A549 (cell line): ENCODE data around the gene CCDC182.

ENCODE experiments used
- CEBPB ChIP-seq, 2 experiments: fragments of >200 bp in 1 of 2; sonication (Bioruptor Twin) in 1 of 2; formaldehyde crosslinking in 1 of 2; IDR thresholded peaks; 2 replicates each; pipeline ENCODE4 v1.6.1; 2012 to 2016
- CTCF ChIP-seq: fragments of >200 bp; sonication (Bioruptor Twin); formaldehyde crosslinking; IDR thresholded peaks from 3 replicates; pipeline ENCODE4 v1.5.1; 2016
- ESRRA ChIP-seq: fragments of 150-350 bp; IDR thresholded peaks from 2 replicates; pipeline ENCODE4 v1.6.1; 2014; ENCODE audit warnings: mild to moderate bottlenecking, low read length, borderline replicate concordance
- HES2 ChIP-seq: fragments of >200 bp; sonication (Bioruptor Twin); formaldehyde crosslinking; IDR thresholded peaks from 2 replicates; pipeline ENCODE4 v1.6.1; 2016
- HMGXB4 ChIP-seq: fragments of 250-450 bp; sonication (Bioruptor Pico); IDR thresholded peaks from 2 replicates; pipeline ENCODE4 v1.5.0; 2021; ENCODE audit warnings: mild to moderate bottlenecking, moderate library complexity, borderline replicate concordance
- JUN ChIP-seq, 2 experiments: fragments of >200 bp; sonication (Bioruptor Twin); formaldehyde crosslinking; IDR thresholded peaks; 2 replicates in 1 of 2; 3 replicates in 1 of 2; pipeline ENCODE4 v1.6.1; 2016 to 2017
- MAX ChIP-seq: IDR thresholded peaks from 2 replicates; pipeline ENCODE4 v1.6.1; 2012
- POLR2A ChIP-seq: IDR thresholded peaks from 2 replicates; pipeline ENCODE4 v1.6.1; 2012; ENCODE audit warnings: mild to moderate bottlenecking, low read length
- RCOR1 ChIP-seq: fragments of 150-350 bp; IDR thresholded peaks from 2 replicates; pipeline ENCODE4 v1.6.1; 2014; ENCODE audit warnings: antibody characterized with exemption, low read length, low read depth
- REST ChIP-seq: fragments of 200-600 bp; sonication (generic); IDR thresholded peaks from 2 replicates; pipeline ENCODE4 v1.6.1; 2016; ENCODE audit warnings: antibody characterized with exemption, mild to moderate bottlenecking, moderate library complexity

GRCh38 chr17:57722704-57723043, 22.4 kb downstream of the CCDC182 start:
- TF ChIP-seq RCOR1 (no peak), CEBPB (IDR thresholded peaks at IDR 0.05) (no peak), MAX (no peak), CTCF (no peak), POLR2A (no peak), JUN (IDR thresholded peaks at IDR 0.05) (no peak), HMGXB4 (CRISPR knock-in tag) (no peak), ESRRA (no peak), HES2 (no peak), REST (no peak)
